G401.6 (cell line): Measurements from ENCODE around the gene FRMD8.
"Not testable (repeated sequence)": the region's sequence is repeated elsewhere in the genome, so short reads cannot be mapped to it uniquely, and the experiment has no call there.

Source experiments
- FAIRE-seq: peaks from 2 replicates; lab custom pipeline; 2012; peaks lifted over from hg19 to GRCh38; lab: Jason Lieb, UNC

FRMD8 gene

GRCh38 chr11:65437436-65438227 is 51.2 kb downstream of the FRMD8 start:
- FAIRE-seq = no peak

- FAIRE-seq = no peak
These were observed 52.1 kb downstream of the FRMD8 start for GRCh38 chr11:65438257-65439151.

DNA sequence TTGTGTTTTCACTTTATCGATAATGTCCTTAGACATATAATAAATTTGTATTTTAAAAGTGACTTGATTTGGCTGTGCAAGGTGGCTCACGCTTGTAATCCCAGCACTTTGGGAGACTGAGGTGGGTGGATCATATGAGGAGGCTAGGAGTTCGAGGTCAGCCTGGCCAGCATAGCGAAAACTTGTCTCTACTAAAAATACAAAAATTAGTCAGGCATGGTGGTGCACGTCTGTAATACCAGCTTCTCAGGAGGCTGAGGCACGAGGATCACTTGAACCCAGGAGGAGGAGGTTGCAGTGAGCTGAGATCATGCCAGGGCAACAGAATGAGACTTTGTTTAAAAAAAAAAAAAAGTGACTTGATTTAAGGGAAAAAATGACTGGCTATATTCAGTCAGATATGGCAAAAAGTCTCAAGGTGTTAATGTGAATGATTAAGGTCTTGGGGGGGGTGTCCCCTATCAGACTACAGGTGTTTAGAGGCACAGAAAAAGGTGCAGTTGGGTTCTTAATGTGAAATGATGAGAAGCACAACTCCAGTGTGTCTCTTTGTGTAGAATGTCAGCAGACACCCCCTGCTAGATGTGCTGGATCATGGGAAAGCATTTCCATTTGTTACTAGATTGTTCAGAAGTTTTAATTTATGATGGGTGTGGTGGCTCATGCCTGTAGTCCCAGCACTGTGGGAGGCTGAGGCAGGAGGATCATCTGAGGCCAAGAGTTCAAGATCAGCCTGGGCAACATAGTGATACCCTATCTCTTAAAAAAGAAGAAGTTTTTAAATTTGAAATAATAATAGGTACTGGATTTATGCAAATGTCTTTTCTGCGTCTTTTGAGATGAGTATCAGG is 53.1 kb downstream of the FRMD8 start:
- no peak for FAIRE-seq

DNA sequence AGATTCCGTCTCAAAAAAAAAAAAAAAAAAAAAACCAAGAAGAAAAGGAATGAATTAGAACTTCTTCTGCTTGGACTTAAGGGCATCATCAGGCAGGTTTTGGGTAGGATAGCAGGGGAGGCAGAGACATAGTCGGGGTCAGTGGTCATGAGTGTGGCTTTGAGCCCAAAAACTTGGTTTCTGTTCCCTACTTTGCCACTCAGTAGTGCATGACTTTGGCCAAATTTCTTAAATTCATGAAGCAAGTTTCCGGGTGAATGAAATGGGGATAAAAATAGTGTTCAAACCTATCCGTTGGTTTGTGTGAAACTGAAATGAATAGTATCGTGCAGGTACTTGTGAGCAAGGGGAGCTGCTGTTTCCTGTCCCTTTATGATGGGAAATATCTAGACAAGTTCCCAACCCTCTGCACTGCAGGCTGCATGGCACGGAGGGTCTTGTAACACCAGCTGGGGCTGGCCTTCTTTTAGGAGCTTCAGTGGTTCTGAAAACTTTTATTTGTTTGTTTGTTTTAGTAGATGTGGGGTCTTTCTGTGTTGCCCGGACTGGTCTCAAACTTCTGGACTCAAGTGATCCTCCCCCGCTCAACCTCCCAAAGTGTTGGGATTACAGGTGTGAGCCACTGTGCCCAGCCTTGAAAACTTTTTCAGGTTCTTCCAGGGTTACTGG is 54.5 kb downstream of the FRMD8 start:
- no peak for FAIRE-seq

DNA sequence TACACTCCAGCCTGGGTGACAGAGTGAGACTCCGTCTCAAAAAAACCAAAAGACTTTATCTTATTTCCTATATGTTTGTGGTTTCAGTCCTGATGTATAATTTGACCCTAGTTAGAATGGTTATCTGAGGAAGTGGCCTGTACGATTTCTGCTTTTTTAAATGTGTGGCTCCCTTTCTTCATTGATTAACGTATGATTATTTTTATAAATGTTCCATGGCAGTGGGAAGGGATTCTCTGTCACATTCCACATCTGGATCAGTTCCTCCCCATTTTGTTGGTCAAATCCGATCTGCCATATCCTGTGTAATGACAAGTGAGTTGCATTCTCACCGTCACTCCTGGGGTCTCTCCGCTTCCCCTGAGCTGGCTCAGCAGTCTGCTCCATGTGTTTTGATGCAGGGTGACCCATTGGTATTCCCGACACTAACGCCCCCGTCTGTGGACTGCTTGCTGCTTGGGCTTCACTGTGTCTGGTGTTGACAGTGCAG is 56.5 kb downstream of the FRMD8 start:
- FAIRE-seq = no peak

DNA sequence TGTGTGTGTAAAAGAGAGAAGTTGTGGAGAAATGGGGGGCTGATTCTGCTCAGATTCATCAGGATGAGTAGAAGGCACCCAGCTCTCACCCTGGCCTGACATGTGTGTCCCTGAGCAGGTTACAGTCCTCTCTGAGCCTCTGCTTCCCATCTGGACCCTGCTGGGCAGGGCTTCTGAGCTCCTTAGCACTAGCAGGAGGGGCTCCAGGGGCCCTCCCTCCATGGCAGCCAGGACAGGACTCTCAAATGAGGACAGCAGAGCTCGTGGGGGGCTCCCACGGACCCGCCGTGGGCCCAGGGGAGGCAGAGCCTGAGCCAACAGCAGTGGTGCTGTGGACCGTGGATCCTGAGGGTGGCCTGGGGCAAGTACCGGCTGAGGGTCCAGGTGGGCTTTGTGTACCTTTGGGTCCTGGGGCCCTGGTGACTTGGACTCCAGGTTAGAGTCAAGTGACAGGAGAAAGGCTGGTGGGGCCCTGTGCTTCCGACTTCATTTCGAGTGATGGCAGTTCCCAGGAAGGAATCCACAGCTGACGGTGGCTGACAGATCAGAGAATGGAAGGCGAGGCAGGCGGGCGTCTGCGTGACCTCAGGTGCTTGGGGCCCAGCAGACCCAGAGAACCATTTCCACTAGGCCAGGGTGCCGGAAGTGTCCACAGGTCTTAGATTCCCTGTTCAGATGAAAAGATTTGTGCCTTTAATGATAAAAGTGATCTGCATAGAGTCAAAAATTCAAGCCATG is 58.0 kb downstream of the FRMD8 start:
- FAIRE-seq = no peak

DNA sequence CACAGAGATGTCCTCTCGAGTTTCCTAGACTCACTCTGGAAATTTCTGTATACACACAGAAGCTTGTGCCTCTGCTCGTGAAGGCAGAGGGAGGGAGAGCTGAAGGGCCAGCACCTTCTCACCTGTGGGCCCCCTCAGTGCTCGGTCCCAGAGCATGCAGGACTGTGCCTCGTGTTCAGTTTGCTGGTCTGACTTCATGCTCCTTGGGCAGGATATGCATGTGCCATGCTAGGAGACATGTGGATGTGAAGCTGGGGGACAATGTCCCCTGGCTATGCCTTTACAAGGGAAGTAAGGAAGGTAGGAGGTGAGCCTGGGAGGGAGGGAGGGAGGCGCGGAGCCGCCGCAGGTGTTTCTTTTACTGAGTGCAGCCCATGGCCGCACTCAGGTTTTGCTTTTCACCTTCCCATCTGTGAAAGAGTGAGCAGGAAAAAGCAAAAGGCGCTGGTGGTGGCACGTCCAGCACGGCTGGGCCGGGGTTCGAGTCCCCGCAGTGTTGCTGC is 58.7 kb downstream of the FRMD8 start:
- no peak for FAIRE-seq

- no peak for FAIRE-seq
These were observed 59.4 kb downstream of the FRMD8 start for GRCh38 chr11:65445604-65446445.

DNA sequence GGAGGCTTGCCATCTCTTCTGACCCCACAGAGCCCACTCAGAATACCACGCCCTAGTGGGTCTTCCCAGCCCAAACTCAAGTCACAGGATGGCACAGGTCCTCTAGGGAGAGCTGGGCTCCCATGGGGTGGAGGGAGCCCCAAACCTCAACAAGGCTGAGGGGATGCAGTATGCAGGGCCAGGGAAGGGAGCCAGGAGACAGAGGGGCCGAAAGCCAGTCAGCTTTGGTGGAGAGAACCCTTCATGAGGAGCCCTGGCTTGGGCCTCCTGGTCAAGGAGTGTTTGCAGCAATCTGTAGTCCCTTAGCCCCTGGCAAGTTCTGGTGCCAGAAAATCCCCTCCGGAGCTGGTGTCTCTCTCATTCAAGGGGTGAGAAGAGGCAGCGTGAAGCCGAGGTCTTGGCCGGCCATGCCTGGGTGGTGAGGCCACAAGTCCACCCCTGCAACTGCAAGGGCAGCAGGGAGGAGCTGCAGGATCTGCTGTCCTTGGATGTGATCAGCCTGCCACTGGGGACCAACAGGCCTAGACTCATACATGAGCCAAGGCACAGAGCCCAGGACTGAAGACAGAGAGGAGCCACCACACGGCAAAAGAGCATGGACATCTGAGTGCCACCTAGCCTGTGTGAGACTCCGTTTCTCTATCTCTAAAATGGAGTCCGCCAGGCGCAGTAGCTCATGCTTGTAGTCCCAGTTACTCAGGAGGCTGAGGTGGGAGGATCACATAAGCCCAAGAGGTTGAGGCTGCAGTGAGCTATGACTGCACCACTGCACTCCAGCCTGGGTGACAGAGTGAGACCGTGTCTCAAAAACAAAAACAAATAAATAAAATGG is 60.2 kb downstream of the FRMD8 start:
- FAIRE-seq = no peak

DNA sequence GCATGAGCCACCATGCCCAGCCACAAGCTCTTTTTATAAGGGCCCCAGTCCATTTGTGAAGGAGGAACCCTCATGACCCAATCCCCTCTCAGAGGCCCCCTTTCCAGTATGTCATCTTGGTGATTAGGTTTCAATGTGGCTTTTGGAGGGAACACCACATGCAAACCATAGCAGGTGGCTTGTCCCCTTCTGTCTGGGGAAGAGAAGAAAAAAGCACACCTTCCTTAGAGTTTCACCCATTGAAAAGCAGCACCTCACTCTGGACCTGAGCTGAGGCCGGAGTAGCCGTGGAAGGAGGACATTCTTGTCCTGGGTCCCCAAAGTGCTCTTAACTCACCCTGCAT is 61.6 kb downstream of the FRMD8 start:
- FAIRE-seq = no peak

- FAIRE-seq = no peak
These were observed 62.1 kb downstream of the FRMD8 start for GRCh38 chr11:65448418-65449105.

DNA sequence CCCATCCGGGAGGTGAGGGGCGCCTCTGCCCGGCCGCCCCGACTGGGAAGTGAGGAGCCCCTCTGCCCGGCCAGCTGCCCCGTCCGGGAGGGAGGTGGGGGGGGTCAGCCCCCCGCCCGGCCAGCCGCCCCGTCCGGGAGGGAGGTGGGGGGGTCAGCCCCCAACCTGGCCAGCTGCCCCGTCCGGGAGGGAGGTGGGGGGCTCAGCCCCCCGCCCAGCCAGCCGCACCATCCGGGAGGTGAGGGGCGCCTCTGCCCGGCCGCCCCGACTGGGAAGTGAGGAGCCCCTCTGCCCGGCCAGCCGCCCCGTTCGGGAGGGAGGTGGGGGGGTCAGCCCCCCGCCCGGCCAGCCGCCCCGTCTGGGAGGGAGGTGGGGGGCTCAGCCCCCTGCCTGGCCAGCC is 64.9 kb downstream of the FRMD8 start:
- not testable (repeated sequence) for FAIRE-seq

DNA sequence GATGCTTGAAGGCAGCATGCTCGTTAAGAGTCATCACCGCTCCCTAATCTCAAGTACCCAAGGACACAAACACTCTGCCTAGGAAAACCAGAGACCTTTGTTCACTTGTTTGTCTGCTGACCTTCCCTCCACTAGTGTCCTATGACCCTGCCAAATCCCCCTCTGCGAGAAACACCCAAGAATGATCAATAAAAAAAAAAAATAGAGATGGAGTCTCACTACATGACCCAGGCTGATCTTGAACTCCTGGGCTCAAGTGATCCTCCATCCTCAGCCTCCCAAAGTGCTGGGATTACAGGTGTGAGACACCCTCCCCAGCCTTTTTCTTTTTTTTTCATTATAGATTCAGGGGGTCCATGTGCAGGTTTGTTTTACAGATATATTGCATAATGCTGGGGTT is 65.8 kb downstream of the FRMD8 start:
- not testable (repeated sequence) for FAIRE-seq

DNA sequence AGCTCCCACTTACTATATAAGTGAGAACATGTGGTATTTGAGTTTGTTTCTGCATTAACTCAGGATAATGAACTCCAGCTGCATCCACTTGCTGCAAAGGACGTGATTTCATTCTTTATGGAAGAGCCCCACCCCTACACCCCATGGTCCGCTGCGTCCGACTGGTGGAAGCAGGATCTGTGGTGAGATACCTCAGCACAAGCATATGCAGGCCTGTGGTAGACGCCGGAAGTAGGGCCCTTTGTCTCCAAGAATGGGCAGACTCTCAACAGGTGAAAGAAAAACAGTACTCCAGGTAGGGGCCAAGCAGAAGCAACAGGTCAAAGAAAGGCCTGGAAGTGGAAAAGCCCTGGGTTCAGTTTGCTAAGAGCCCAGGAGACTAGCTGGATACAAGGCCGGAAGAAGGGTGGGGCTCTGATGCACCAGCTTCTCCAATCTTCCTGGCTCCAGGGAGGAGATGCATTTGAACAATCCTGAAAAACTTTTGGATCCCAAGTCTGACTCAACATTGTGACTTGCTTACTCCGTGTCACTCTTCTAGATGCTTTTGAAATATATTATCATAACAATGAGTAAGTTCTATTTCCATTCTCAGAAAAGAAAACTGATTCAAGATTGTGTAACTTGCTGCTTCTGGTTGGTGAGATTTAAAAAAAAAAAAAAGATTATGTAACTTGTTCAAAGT is 66.5 kb downstream of the FRMD8 start:
- no peak for FAIRE-seq

DNA sequence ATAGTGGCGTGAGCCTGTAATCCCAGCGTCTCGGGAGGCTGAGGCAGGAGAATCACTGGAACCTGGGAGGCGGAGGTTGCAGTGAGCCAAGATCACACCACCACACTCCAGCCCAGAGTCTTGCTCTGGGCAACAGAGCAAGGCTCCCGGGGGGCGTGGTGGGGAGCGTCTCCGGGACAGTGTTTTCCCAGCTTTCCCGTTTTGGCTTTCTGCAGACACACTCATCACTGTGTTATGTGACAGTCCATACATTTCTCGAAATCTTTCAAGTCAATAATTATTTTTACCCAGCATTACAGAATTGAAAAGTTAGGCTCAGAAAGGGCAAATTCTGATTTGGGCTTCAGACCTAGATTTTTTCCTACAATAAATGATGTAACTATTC is 67.9 kb downstream of the FRMD8 start:
- no peak for FAIRE-seq

GRCh38 chr11:65454696-65455456 is 68.4 kb downstream of the FRMD8 start:
- FAIRE-seq = no peak

GRCh38 chr11:65456418-65456817 is 70.0 kb downstream of the FRMD8 start:
- no peak for FAIRE-seq
